Muscle of leg (tissue), 11 donors: ENCODE measurements around the gene UBR3. TPM values are rescaled to one million over a fixed set of nuclear protein-coding genes. Genes with fewer than 3 reads are reported as not detected.

Experiments
- DNase-seq: peaks from one replicate; pipeline ENCODE4 v3.0.0; 2013
- H3K27ac ChIP-seq: one replicate; pipeline ENCODE4 v1.5.1; 2013; ENCODE audit warnings: mild to moderate bottlenecking, low read length, control low read depth
- H3K27me3 ChIP-seq: one replicate; pipeline ENCODE4 v1.6.1; 2013; ENCODE audit warnings: low read length; ENCODE audit not compliant: control insufficient read depth, insufficient read depth
- H3K36me3 ChIP-seq: one replicate; pipeline ENCODE4 v1.6.1; 2013; ENCODE audit warnings: low read length; ENCODE audit not compliant: control insufficient read depth, insufficient read depth
- H3K4me1 ChIP-seq: one replicate; pipeline ENCODE4 v1.6.1; 2013; ENCODE audit warnings: low read length; ENCODE audit not compliant: control insufficient read depth, insufficient read depth
- H3K4me3 ChIP-seq: one replicate; pipeline ENCODE4 v1.5.1; 2013; ENCODE audit warnings: low read length, control low read depth
- H3K9me3 ChIP-seq: replicated peaks from 2 replicates; pipeline ENCODE4 v1.6.1; 2013; ENCODE audit warnings: low read depth, low read length; ENCODE audit not compliant: control insufficient read depth
- WGBS: methylation state at CpG from one replicate; pipeline ENCODE4 v1.1.5; 2013; ENCODE audit warnings: missing lambda C conversion rate; ENCODE audit not compliant: insufficient coverage; 5-methylcytosine and 5-hydroxymethylcytosine counted together
- polyA plus RNA-seq, 8 donors: library from polyadenylated mRNA; unstranded; fragments of 120-200 nt; gene quantifications; one replicate each; pipeline versions ENCODE4 v1.2.1 to v1.2.3, GENCODE V29; 2013; ENCODE audit warnings: inconsistent platforms in 1 of 8, low replicate concordance in 1 of 8; ENCODE audit not compliant: insufficient read length in 8 of 8, insufficient read depth in 1 of 8
- total RNA-seq: library from RNA; stranded (reverse); fragments of 120-200 nt; gene quantifications from one replicate; pipeline ENCODE4 v1.2.4, GENCODE V29; 2013

Gene UBR3
- total and polyA plus RNA-seq, 9 donors = 30.3 to 52.8 (median 39.7) TPM

DNA sequence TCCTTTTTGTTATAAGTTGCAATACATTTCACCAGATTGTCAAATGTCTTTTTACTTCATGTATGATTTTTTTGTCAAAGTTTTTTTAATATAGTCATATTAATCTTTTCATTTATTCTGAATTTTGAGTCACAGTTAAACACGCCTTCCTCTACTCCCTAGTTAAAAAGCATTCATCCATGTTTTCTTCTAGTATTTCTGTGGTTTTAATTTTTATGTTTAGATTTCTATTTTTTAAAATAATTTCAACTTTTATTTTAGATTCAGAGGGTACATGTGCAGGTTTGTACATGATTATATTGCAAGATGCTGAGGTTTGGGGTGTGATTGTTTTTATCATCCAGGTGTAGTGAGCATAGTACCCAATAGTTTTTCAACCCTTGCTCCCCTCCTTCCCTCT, 204.0 kb downstream of the UBR3 start:
- WGBS = no CpG with 5 or more reads among the region's 1 CpG
- H3K36me3 ChIP-seq = peaks cover 8% of the 10 kb centered on the region

DNA sequence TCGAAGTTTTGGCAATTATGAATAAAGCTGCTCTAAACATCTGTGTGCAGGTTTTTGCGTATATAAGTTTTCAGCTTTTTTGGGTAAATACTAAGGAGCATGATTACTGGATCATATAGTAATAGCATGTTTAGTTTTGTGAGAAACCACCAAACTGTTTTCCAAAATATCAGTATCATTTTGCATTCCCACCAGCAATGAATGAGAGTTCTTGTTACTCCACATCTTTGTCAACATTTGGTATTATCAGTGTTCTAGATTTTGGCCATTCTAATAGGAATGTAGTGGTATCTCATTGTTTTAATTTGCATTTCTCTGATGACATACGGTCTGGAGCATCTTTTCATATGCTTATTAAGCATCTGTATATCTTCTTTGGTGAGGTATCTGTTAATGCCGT, 207.3 kb downstream of the UBR3 start:
- no peak for DNase-seq

More for the DNA sequence above, 204.0 kb downstream of the UBR3 start:
- peaks cover 5% of the 10 kb centered on the region for H3K9me3 ChIP-seq
- DNase-seq = no peak
- no peaks in the 10 kb centered on the region for H3K27me3 ChIP-seq
- no peaks in the 10 kb centered on the region for H3K4me1 ChIP-seq
- H3K27ac ChIP-seq = no peak overlapping the region
- no peak overlapping the region for H3K4me3 ChIP-seq

DNA sequence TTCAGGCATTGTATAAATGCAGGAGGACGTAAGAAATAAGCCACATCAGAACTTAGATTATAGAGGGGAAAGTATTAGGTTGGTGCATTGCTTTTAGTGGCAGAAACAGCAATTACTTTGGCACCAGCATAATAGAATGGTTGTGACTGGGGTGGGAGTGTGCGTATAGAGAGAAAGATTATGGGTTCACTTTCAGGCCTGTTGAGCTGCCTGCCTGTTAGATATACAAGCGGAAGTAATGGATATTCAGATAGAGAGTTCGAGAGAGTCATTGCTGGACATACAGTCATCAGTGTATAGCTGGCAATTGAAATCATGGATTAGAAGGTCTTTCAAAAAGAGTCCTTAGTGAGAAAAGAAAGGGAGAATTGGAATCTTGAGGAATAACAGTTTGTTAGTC, 211.5 kb downstream of the UBR3 start:
- no peak for DNase-seq
- no peaks in the 10 kb centered on the region for H3K4me1 ChIP-seq
- peaks cover 2% of the 10 kb centered on the region for H3K36me3 ChIP-seq
- H3K27me3 ChIP-seq = no peaks in the 10 kb centered on the region
- 95% methylated on average over 4 of the region's 4 CpGs for WGBS
- no peak overlapping the region for H3K27ac ChIP-seq
- H3K4me3 ChIP-seq = no peak overlapping the region
- H3K9me3 ChIP-seq = no peaks in the 10 kb centered on the region

More for the DNA sequence above, 207.3 kb downstream of the UBR3 start:
- H3K4me3 ChIP-seq = no peak overlapping the region
- no peaks in the 10 kb centered on the region for H3K4me1 ChIP-seq
- H3K27me3 ChIP-seq = no peaks in the 10 kb centered on the region
- H3K9me3 ChIP-seq = peaks cover 5% of the 10 kb centered on the region
- no peak overlapping the region for H3K27ac ChIP-seq
- H3K36me3 ChIP-seq = peaks cover 8% of the 10 kb centered on the region
- WGBS = no CpG with 5 or more reads among the region's 4 CpGs

DNA sequence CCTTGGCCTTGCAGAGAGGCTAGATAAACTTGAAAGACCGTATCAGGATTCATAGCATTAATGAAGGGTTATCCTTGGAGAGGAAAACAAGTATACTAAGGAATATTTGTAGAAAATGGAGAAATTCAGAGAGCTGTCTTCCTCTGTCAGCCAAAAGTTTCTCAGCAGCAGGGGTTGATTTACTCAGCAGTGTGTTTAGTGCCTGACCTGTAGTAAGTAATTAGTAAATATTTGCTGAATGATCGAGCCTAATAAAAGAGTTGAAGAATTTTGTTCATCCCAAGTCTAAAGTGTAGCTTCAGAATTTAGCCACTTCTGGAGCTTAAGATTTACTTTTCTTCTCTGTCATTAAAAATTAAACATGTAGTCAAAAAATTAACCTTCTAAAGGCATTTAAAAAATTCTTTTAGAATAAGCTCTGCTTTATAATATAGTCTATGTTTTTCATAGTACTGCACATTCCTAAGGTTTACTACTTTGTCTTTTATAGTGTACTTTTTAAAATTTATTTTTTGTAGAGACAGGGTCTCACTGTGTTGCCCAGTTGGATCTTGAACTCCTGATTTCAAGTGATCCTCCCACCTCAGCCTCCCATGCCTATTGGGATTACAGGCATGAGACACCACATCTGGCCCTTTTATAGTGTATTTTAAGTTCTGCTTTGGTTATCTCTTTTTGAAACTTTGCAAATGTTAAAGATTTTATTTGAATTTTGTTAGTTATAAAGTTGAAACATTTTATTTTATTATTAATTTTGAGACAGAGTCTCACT, 212.3 kb downstream of the UBR3 start:
- WGBS = 100% methylated on average over 1 of the region's 2 CpGs
- no peak for DNase-seq
- H3K27ac ChIP-seq = no peak overlapping the region

DNA sequence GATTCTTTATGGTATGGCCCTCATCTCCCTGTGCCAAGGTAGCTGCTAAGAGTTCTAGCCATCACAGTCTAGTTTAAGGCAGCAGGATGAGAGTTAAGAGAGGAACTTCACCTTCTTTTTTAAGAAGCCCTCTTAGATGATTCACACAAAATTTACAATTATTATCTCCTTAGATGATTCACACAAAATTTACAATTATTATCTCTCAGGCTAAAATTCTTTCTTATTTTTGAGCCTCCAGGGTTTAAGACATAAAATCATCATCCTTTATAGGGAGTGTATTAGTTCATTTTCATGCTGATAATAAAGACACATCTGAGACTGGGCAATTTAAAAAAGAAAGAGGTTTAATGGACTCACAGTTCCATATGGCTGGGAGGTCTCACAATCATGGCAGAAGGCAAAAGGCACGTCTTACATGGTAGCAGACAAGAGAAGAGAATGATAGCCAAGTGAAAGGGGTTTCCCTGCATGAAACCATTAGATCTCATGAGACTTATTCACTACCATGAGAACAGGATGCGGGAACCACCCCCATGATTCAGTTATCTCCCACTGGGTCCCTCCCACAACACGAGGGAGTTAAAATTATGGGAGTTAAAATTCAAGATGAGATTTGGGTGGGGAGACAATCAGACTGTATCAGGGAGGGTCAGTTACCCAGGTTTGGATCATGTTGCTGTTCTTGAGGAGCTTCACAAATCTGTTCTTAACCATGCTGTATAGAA, 217.7 kb downstream of the UBR3 start:
- Histone ChIP-seq H3K9me3 (no peaks in the 10 kb centered on the region), H3K4me1 (no peaks in the 10 kb centered on the region), H3K4me3 (no peak overlapping the region), H3K27me3 (no peaks in the 10 kb centered on the region), H3K36me3 (peaks cover 2% of the 10 kb centered on the region), H3K27ac (no peak overlapping the region)
- no peak for DNase-seq
- WGBS = 60% methylated on average over 1 of the region's 3 CpGs

More for the DNA sequence above, 212.3 kb downstream of the UBR3 start:
- H3K4me3 ChIP-seq = no peak overlapping the region
- H3K9me3 ChIP-seq = no peaks in the 10 kb centered on the region
- H3K4me1 ChIP-seq = no peaks in the 10 kb centered on the region
- H3K36me3 ChIP-seq = peaks cover 2% of the 10 kb centered on the region
- no peaks in the 10 kb centered on the region for H3K27me3 ChIP-seq

DNA sequence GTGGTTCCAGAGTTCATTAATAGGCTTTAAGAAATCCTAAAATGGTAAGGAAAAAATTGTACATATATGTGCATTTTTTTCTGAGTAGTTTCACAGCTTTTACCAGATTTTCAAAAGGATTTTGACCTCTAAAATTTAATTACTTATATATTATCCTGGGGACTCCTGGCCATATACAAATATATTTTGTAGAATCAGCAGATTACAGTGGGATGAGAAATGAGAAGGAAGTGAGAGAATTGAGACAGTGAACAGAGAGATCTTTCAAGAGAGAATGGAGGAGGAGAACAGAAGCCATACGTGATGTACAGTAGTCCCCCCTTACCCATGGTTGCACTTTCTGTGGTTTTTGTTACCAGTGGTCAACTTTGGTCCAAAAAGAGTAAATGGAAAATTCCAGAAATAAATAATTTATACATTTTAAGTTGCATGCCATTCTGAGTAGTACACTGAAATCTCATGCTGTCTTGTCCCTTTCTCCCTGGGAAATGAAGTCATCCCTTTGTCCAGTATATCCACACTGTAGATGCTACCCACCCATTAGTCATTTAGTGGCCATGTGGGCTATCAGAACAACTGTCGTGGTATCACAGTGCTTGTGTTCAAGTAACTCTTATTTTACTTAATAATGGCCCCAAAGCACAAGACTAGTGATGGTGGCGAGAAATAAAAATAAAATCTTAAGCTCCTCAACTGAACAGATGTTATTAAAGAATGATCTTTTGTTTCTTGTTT, 220.2 kb downstream of the UBR3 start:
- H3K27ac ChIP-seq = no peak overlapping the region
- H3K27me3 ChIP-seq = no peaks in the 10 kb centered on the region
- no CpG with 5 or more reads among the region's 3 CpGs for WGBS
- H3K4me1 ChIP-seq = no peaks in the 10 kb centered on the region
- H3K4me3 ChIP-seq = no peak overlapping the region
- H3K36me3 ChIP-seq = no peaks in the 10 kb centered on the region
- no peaks in the 10 kb centered on the region for H3K9me3 ChIP-seq
- no peak for DNase-seq

DNA sequence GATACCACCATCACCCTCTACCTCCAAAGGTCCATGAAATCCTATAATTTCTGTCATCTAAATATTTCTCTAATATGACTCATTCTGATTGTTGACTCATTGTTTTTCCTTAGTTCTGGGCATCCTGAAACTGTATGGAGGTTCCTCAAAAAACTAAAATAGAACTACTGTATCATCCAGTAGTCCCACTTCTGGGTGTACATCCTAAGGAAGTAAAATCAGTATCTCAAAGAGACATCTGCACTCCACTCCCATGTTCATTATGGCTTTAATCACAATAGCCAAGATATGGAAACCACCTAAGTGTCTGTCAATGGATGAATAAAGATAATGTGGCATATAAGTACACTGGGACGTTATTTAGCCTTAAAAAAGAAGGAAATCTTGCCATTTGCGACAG, 224.9 kb downstream of the UBR3 start:
- no CpG with 5 or more reads among the region's 2 CpGs for whole genome bisulfite sequencing
- Histone ChIP-seq H3K27ac (no peak overlapping the region), H3K4me3 (no peak overlapping the region), H3K36me3 (peaks cover 2% of the 10 kb centered on the region), H3K4me1 (no peaks in the 10 kb centered on the region), H3K27me3 (no peaks in the 10 kb centered on the region), H3K9me3 (no peaks in the 10 kb centered on the region)
- DNase-seq = no peak

DNA sequence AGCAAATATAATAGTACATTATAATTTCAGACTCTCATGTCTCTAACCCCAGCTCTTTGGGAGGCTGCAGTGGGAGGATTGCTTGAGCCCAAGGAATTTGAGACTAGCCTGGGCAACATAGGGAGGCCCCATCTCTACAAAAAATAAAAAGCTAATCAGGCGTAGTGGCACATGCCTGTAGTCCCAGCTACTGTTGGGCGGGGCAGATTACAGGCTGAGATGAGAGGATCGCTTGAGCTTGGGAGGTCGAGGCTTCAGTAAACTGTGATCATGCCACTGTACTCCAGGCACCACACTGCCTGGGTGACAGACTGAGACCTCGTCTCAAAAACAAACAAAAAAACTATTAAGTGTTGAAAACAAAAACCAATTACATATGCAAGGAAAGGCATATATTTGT, 227.7 kb downstream of the UBR3 start:
- H3K9me3 ChIP-seq = no peaks in the 10 kb centered on the region
- no peaks in the 10 kb centered on the region for H3K4me1 ChIP-seq
- H3K27me3 ChIP-seq = no peaks in the 10 kb centered on the region
- peaks cover 2% of the 10 kb centered on the region for H3K36me3 ChIP-seq
- H3K27ac ChIP-seq = no peak overlapping the region
- H3K4me3 ChIP-seq = no peak overlapping the region
- WGBS = 94% methylated on average over 4 of the region's 5 CpGs
- no peak for DNase-seq

DNA sequence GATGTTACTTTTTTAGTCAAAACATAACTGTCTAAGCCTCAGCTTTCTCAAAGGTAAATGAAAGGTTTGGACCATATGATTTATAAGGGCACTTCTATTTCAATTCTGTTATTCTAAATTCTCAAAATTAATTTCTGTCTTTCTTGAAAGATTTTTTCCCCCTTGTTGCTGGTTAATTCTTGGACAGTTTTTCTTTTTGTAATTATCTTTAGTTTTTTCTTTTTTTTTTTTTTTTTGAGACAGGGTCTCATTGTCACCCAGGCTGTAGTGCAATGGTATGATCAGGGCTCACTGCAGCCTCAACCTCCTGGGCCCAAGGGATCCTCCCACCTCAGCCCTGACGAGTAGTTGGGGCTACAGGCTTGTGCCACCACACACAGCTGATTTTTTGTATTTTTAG, 229.6 kb downstream of the UBR3 start:
- H3K36me3 ChIP-seq = peaks cover 2% of the 10 kb centered on the region
- no peaks in the 10 kb centered on the region for H3K4me1 ChIP-seq
- WGBS = no CpG with 5 or more reads among the region's 1 CpG
- no peak overlapping the region for H3K4me3 ChIP-seq
- H3K27me3 ChIP-seq = no peaks in the 10 kb centered on the region
- H3K9me3 ChIP-seq = no peaks in the 10 kb centered on the region
- no peak for DNase-seq
- H3K27ac ChIP-seq = no peak overlapping the region
